H9 (cell line): ENCODE data around the gene ZNRF3. TPM values are rescaled to one million over a fixed set of nuclear protein-coding genes. Genes with fewer than 3 reads are reported as not detected.

Source experiments
- DNase-seq: peaks from one replicate; pipeline ENCODE4 v3.0.0-alpha.2; 2017
- H2AFZ ChIP-seq: one replicate; pipeline ENCODE4 v1.6.1; 2013; ENCODE audit warnings: mild to moderate bottlenecking, low read length, control low read depth, moderate library complexity
- H2AK5ac ChIP-seq: 2 replicates; pipeline ENCODE4 v1.6.1; 2013; ENCODE audit warnings: low read length, control low read depth, mixed read lengths; ENCODE audit not compliant: insufficient read length
- H2BK120ac ChIP-seq: one replicate; pipeline ENCODE4 v1.6.1; 2013; ENCODE audit warnings: low read depth, mild to moderate bottlenecking, low read length, control low read depth, inconsistent platforms; ENCODE audit not compliant: poor library complexity, severe bottlenecking
- H2BK12ac ChIP-seq: 2 replicates; pipeline ENCODE4 v1.6.1; 2013; ENCODE audit warnings: low read length, control low read depth, mixed read lengths, low read depth; ENCODE audit not compliant: insufficient read length
- H2BK15ac ChIP-seq: 2 replicates; pipeline ENCODE4 v1.6.1; 2013; ENCODE audit warnings: low read depth, low read length, control low read depth
- H2BK20ac ChIP-seq: one replicate; pipeline ENCODE4 v1.6.1; 2013; ENCODE audit warnings: low read depth, mild to moderate bottlenecking, low read length, control low read depth, inconsistent platforms; ENCODE audit not compliant: poor library complexity, severe bottlenecking
- H2BK5ac ChIP-seq: 2 replicates; pipeline ENCODE4 v1.6.1; 2013; ENCODE audit warnings: low read length, control low read depth, mixed read lengths; ENCODE audit not compliant: insufficient read length
- H3K14ac ChIP-seq: 2 replicates; pipeline ENCODE4 v1.6.1; 2013; ENCODE audit warnings: low read length, control low read depth; ENCODE audit not compliant: insufficient read depth
- H3K18ac ChIP-seq: 2 replicates; pipeline ENCODE4 v1.6.1; 2013; ENCODE audit warnings: low read depth, mild to moderate bottlenecking, mixed read lengths, low read length, control low read depth; ENCODE audit not compliant: insufficient read length
- H3K23ac ChIP-seq: 2 replicates; pipeline ENCODE4 v1.6.1; 2013; ENCODE audit warnings: low read length, control low read depth, mixed read lengths, low read depth; ENCODE audit not compliant: insufficient read length
- H3K23me2 ChIP-seq: 2 replicates; pipeline ENCODE4 v1.6.1; 2013; ENCODE audit warnings: low read depth, mild to moderate bottlenecking, mixed read lengths, low read length, control low read depth; ENCODE audit not compliant: insufficient read length, poor library complexity, severe bottlenecking
- H3K27ac ChIP-seq: 2 replicates; pipeline ENCODE4 v1.5.1; 2013; ENCODE audit warnings: low read length, control low read depth, mixed read lengths, low read depth; ENCODE audit not compliant: insufficient read length
- H3K27me3 ChIP-seq: 2 replicates; pipeline ENCODE4 v1.6.1; 2013; ENCODE audit warnings: low read length, control low read depth, inconsistent platforms; ENCODE audit not compliant: insufficient read depth
- H3K4ac ChIP-seq: 2 replicates; pipeline ENCODE4 v1.6.1; 2013; ENCODE audit warnings: low read depth, mild to moderate bottlenecking, control low read depth, inconsistent platforms, low read length, moderate library complexity
- H3K4me1 ChIP-seq: 2 replicates; pipeline ENCODE4 v1.6.1; 2013; ENCODE audit warnings: low read length, control low read depth, inconsistent platforms; ENCODE audit not compliant: insufficient read depth
- H3K4me2 ChIP-seq: 2 replicates; pipeline ENCODE4 v1.6.1; 2013; ENCODE audit warnings: low read length, control low read depth, mixed read lengths; ENCODE audit not compliant: insufficient read length, insufficient read depth
- H3K56ac ChIP-seq: 2 replicates; pipeline ENCODE4 v1.6.1; 2013; ENCODE audit warnings: low read depth, mild to moderate bottlenecking, mixed read lengths, low read length, control low read depth; ENCODE audit not compliant: insufficient read length
- H3K79me1 ChIP-seq: 2 replicates; pipeline ENCODE4 v1.6.1; 2013; ENCODE audit warnings: low read depth, mild to moderate bottlenecking, moderate library complexity, low read length, control low read depth, inconsistent platforms; ENCODE audit not compliant: insufficient read depth, poor library complexity, severe bottlenecking
- H3K79me2 ChIP-seq: 2 replicates; pipeline ENCODE4 v1.6.1; 2013; ENCODE audit warnings: low read length, control low read depth, inconsistent platforms; ENCODE audit not compliant: insufficient read depth
- H3K9ac ChIP-seq: 2 replicates; pipeline ENCODE4 v1.6.1; 2013; ENCODE audit warnings: low read length, control low read depth, mixed read lengths; ENCODE audit not compliant: insufficient read length; ENCODE audit errors: extremely low read depth
- H3K9me3 ChIP-seq: one replicate; pipeline ENCODE4 v1.6.1; 2013; ENCODE audit warnings: low read depth, low read length, inconsistent platforms; ENCODE audit not compliant: control insufficient read depth
- H3T11ph ChIP-seq: one replicate; pipeline ENCODE4 v1.6.1; 2013; ENCODE audit warnings: mild to moderate bottlenecking, low read length, control low read depth, inconsistent platforms
- H4K20me1 ChIP-seq: one replicate; pipeline ENCODE4 v1.6.1; 2013; ENCODE audit not compliant: control insufficient read depth, insufficient read length, insufficient read depth
- H4K5ac ChIP-seq: 2 replicates; pipeline ENCODE4 v1.6.1; 2013; ENCODE audit warnings: low read depth, mild to moderate bottlenecking, mixed read lengths, low read length, control low read depth; ENCODE audit not compliant: insufficient read length
- H4K8ac ChIP-seq: replicated peaks from 2 replicates; pipeline ENCODE4 v1.6.1; 2013; ENCODE audit warnings: low read length, control low read depth, mixed read lengths, low read depth; ENCODE audit not compliant: insufficient read length
- H4K91ac ChIP-seq: 2 replicates; pipeline ENCODE4 v1.6.1; 2013; ENCODE audit warnings: low read depth, mild to moderate bottlenecking, moderate library complexity, mixed read lengths, low read length, control low read depth; ENCODE audit not compliant: insufficient read length
- H3K27ac Mint-ChIP-seq, 3 experiments: 2 replicates in 2 of 3; 3 replicates in 1 of 3; pipeline ENCODE4 v1.8.0; 2020 to 2021; ENCODE audit warnings: mixed read lengths in 3 of 3, mild to moderate bottlenecking in 1 of 3, moderate library complexity in 1 of 3
- H3K27me3 Mint-ChIP-seq: 2 replicates; pipeline ENCODE4 v1.8.0; 2021; ENCODE audit warnings: low read depth, mild to moderate bottlenecking, moderate library complexity, mixed read lengths
- H3K36me3 Mint-ChIP-seq, 3 experiments: 2 replicates in 2 of 3; 3 replicates in 1 of 3; pipeline ENCODE4 v1.8.0; 2020 to 2021; ENCODE audit warnings: low read depth in 3 of 3, mixed read lengths in 3 of 3; ENCODE audit not compliant: insufficient read depth in 1 of 3
- H3K4me1 Mint-ChIP-seq, 2 experiments: 2 replicates each; pipeline ENCODE4 v1.8.0; 2020; ENCODE audit warnings: mixed read lengths in 2 of 2
- H3K4me3 Mint-ChIP-seq, 2 experiments: 2 replicates in 1 of 2; 3 replicates in 1 of 2; pipeline ENCODE4 v1.8.0; 2020 to 2021; ENCODE audit warnings: mild to moderate bottlenecking in 2 of 2, mixed read lengths in 2 of 2, moderate library complexity in 1 of 2
- H3K9me3 Mint-ChIP-seq, 2 experiments: 2 replicates in 1 of 2; 3 replicates in 1 of 2; pipeline ENCODE4 v1.8.0; 2020; ENCODE audit warnings: mild to moderate bottlenecking in 2 of 2, mixed read lengths in 2 of 2, moderate library complexity in 1 of 2
- CTCF ChIP-seq: fragments of 200-600 bp; sonication (generic); conservative IDR thresholded peaks from 3 replicates; pipeline ENCODE4 v1.8.0; 2021; ENCODE audit warnings: antibody characterized with exemption, mild to moderate bottlenecking
- WGBS: extraction: QIAGEN DNeasy Blood & Tissue Kit; methylation state at CpG from one replicate; pipeline ENCODE4 v1.1.7; 2013; ENCODE audit warnings: missing lambda C conversion rate, low lambda C conversion rate, mixed read lengths; ENCODE audit not compliant: insufficient read length; ENCODE audit errors: extremely low coverage; 5-methylcytosine and 5-hydroxymethylcytosine counted together
- total RNA-seq: library from RNA; stranded (reverse); gene quantifications from 2 replicates; pipeline ENCODE4 v1.2.1, GENCODE V29; 2021

ZNRF3 gene
- total RNA-seq, 1 experiment from 2014 or later = 20.6 TPM

- Histone ChIP-seq H4K8ac (no peak overlapping the region), H4K20me1 (no peaks in the 10 kb centered on the region), H3T11ph (no peak overlapping the region), H4K91ac (no peak overlapping the region), H3K18ac (no peak overlapping the region), H3K9me3 (no peaks in the 10 kb centered on the region), H3K9ac (no peak overlapping the region), H2AFZ (no peak overlapping the region), H3K23me2 (no peaks in the 10 kb centered on the region), H3K4me1 (no peaks in the 10 kb centered on the region), H2BK120ac (no peak overlapping the region), H3K27ac (no peak overlapping the region), H3K23ac (no peak overlapping the region), H3K79me1 (no peaks in the 10 kb centered on the region), H2BK15ac (no peak overlapping the region), H4K5ac (no peak overlapping the region), H3K14ac (no peak overlapping the region), H3K27me3 (no peaks in the 10 kb centered on the region), H2BK12ac (no peak overlapping the region), H3K4me2 (no peak overlapping the region), H2BK20ac (no peak overlapping the region), H3K4ac (no peak overlapping the region), H3K56ac (no peak overlapping the region), H3K79me2 (no peaks in the 10 kb centered on the region), H2AK5ac (no peak overlapping the region), H2BK5ac (no peak overlapping the region)
- Mint-ChIP-seq H3K27ac (no peak overlapping the region; a peak in 2 of 7 replicates), H3K36me3 (peaks cover 25 to 69% (median 64%) of the 10 kb centered on the region in 3 experiments), H3K27me3 (peaks cover 1% of the 10 kb centered on the region; the same call in 1 of the 2 replicates), H3K4me1 (peaks cover 13 to 15% of the 10 kb centered on the region in 2 experiments), H3K4me3 (no peak overlapping the region; a peak in 1 of 5 replicates), H3K9me3 (no peaks in the 10 kb centered on the region)
- DNase-seq = no peak
- no CpG with 5 or more reads among the region's 31 CpGs for WGBS
- no peak for TF ChIP-seq CTCF
Measured at GRCh38 chr22:29048822-29049654, 165.7 kb downstream of the ZNRF3 start.
